ENCODE measurements around the gene SLC6A5.

- TF ChIP-seq BHLHE40 (IDR thresholded peaks at IDR 0.05; ENCODE audit: low read depth, low read length) (no peak), CTCF (conservative IDR thresholded peaks at IDR 0.05; ENCODE audit: low read depth, low read length) (no peak), POLR2A (IDR thresholded peaks at IDR 0.05; ENCODE audit: low read depth, low read length) (no peak), MAZ (IDR thresholded peaks at IDR 0.05; ENCODE audit: borderline replicate concordance, low read depth, low read length) (no peak), RFX5 (IDR thresholded peaks at IDR 0.05; ENCODE audit: low read depth, low read length) (no peak), RCOR1 (IDR thresholded peaks at IDR 0.05; ENCODE audit: insufficient replicate concordance, low read length) (no peak), RAD21 (IDR thresholded peaks at IDR 0.05; ENCODE audit: low read length) (no peak), MXI1 (IDR thresholded peaks at IDR 0.05; ENCODE audit: borderline replicate concordance, low read depth, low read length) (no peak), CEBPB (IDR thresholded peaks at IDR 0.05; ENCODE audit: low read depth, low read length) (no peak)
Observed at GRCh38 chr11:20584093-20584774, 15.2 kb upstream of the SLC6A5 start.

Data from IMR-90 (cell line).